ENCODE results near the gene CYFIP1.

GRCh38 chr15:22902981-22903380 lies 77.2 kb downstream of the CYFIP1 start:
- TF ChIP-seq GATA2 (IDR thresholded peaks at IDR 0.05; ENCODE audit: low read depth, low read length) (no peak), GATA3 (IDR thresholded peaks at IDR 0.05; ENCODE audit: low read depth, low read length) (no peak)
